Stimulated activated CD4-positive, alpha-beta T cell treated with anti-CD3 and anti-CD28 coated beads, Interleukin-4, amount 100 ng/mL, for 1 hour (primary cell): ENCODE data around the gene ACD.
A peak's percentile ranks its signal among the peaks of the same experiment; 100 is the strongest.
"Not testable (repeated sequence)": the region's sequence is repeated elsewhere in the genome, so short reads cannot be mapped to it uniquely, and the experiment has no call there.

Experiments used
- DNase-seq: peaks from one replicate; pipeline ENCODE4 v3.0.0-alpha.2; 2020

Gene ACD

DNA sequence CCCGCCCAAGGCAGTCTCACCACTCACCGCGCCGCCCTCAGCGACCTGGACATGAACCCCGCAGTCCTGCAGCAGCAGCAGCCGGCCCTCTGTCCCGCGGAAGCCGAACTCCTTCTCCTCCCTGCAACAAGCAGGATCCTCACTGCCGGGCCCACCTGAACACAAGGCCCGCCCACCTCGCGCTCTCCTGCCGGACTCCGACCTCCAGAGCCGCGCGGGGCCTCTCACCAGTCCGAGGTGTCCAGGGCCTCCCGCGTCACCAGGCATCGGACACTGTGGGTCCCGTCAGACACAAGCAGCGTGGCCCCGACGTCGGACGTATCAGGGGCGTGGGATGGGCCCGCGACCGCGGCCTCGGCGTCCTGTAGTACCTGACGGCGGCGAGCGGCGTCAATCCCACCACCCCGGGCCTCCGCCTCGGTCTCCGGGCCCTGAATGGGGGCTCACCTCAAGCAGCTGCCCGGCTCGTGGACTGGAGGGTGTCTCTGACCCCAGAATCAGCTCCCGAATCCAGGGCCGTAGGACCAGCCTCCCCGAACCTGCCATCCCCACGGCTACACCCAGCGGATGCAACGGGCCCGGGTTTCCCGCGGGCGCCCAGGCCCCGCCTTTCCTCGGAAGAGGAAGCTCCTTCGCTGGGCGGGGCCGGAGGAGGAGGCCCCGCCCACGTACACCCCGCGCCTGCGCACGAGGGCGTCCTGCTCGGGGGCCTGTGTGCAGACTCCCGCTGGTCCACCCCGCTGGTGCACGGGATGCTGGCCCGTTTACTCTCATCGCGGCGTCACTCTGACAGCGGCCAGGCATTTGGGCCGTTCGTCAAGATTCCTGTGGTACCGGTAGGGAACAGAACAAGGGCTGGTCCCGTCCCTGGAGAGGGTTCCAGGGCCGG, at the start of gene ACD:
TSS of gene ACD (minus strand) at position 586 of the 889 bp plus-strand sequence. CDS start at position 546, 40 bp downstream.
- DNase-seq: peak; percentile 95

DNA sequence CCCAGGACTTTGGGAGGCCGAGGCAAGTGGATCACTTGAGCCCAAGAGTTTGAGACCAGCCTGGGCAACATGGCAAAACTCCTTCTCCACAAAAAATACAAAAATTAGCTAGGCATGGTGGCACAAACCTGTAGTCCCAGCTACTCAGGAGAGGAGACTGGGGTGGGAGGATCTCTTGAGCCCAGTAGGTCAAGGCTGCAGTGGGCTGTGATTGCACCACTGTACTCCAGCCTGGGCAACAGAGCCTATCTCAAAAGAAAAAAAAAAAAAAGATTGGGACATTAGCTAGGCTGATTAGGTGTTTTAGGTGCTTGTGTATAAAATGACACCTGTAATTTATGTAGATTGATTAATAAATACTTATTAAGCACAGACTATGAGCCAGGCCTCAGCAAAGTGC, 49.0 kb upstream of the ACD start:
- DNase-seq: no peak

DNA sequence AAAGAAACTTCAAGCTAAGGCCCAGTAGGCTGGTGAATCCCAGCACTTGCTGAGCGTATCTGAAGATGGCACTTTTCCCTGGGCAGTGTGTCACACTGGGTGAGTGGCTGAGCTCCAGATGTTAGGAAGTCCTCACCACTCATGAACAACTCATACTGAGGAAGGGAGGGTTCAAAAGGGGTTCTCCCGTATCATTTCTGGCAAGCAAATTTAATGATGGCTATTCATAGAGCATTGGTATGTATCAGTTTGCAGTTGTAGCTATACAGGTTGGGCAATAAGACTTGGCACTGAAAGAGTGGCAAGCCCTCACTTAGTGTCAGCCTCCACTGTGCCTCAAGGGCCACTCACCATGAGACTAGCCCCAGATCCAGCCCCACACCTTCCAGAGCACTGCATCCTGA, 48.3 kb upstream of the ACD start:
- no peak for DNase-seq

DNA sequence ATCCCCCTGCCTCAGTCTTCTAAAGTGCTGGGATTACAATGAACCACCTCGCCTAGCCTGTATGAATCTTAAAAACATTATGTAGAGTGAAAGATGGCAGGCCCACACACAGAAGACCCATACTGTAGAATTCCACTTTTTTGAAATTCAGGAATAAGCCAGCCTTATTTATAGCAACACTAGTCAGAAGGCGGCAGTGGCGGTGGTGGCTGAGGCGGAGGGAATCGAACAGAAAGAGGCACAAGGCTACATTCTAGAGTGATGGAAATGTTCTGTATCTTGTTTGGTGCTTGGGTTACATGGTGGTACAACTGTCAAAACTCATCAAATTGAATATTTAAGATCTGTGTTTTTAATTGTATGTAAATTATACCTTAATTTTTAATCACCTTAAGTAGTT, 47.7 kb upstream of the ACD start:
- DNase-seq: no peak

DNA sequence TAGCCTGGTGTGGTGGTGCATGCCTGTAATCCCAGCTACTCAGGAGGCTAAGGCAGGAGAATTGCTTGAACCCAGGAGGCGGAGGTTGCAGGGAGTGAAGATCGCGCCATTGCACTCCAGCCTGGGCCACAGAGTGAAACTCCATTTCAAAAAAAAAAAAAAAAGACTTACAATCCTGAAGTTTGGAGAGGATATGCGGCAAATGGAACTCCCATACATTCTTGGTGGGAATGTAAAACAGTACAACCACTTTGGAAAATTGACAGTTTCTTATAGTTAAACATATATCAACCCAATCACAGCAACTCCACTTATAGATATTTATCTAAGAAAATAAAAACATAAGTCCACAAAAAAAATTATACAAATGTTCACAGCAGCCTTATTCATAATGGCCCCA, 47.1 kb upstream of the ACD start:
- no peak for DNase-seq

DNA sequence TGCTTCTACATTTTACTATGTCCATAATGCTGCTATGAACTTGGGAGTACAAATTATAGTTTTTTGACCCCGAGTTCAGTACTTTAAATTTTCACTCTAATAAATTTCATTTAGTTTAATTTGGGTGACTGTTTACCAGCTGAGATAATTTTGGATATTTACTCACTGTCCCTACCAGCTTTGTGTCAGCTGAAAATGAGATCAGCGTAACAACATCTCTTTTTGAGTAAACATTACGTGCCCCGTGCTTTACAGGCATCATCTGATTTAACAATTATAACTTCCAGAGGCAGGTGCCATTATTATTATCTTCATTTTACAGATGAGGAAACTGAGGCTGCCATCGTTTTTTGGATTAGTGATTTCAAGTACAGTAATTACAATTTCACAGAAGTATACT, 44.0 kb upstream of the ACD start:
- no peak for DNase-seq

DNA sequence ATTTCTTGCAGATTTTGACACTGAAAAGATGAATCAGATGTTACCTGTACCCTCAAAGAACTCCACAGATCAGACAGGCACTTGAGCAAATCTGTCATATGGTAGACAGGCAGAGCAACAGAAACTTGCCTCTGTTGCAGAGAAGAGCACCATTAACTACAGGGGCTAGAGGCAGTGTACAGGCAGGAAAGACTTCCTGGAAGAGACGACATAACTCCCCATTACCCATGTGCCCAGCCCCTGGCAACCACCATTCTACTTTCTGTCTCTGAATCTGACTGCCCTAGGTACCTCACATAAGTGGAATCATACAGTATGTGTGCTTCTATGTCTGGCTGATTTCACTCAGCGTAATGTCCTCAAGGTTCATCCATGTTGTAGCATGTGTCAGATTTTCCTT, 43.6 kb upstream of the ACD start:
- DNase-seq: no peak

DNA sequence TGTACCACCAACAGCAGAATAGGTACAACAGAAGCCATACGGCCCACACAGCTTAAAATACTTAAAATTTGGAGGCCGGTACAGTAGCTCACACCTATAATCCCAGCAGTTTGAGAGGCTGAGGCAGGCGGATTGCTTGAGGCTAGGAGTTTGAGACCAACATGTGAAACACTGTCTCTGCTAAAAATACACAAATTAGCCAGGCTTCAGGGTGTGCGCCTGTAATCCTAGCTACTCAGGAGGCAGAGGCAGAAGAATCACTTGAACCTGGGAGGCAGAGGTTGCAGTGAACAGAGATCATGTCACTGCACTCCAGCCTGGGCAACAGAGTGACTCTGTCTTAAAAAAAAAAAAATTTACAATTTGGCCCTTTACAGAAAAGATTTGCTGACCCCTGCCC, 42.1 kb upstream of the ACD start:
- no peak for DNase-seq

DNA sequence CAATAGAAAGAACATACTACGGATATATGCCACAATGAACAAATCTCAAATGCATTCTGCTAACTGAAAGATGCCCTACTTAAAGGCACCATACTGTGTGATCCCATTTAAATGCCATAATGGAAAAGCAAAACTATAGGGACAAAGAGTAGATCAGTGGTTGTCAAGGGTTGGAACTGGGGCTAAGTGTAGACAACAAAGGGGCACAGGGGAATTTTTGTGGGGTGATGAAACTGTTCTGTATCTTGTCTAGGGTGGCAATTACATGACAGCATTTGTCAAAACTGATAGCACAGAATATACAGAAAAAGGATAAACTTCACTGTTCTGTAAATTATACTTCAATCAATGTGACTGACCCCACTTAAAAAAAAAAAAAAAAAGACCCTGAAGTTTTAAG, 41.4 kb upstream of the ACD start:
- DNase-seq: no peak

DNA sequence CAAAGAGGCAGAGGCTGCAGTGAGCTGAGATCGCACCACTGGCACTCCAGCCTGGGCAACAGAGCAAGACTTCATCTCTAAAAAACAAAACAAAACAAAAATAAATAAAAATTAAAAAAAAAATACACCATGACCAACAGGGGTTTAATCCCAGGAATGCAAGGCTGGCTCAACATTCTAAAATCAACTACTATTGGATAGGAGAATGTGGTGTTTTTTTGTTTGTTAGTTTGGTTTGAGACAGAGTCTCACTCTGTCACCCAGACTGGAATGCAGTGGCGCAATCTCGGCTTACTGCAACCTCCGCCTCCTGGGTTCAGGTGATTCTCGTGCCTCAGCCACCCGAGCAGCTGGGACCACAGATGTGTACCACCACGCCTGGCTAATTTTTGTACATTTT, 39.2 kb upstream of the ACD start:
- no peak for DNase-seq

DNA sequence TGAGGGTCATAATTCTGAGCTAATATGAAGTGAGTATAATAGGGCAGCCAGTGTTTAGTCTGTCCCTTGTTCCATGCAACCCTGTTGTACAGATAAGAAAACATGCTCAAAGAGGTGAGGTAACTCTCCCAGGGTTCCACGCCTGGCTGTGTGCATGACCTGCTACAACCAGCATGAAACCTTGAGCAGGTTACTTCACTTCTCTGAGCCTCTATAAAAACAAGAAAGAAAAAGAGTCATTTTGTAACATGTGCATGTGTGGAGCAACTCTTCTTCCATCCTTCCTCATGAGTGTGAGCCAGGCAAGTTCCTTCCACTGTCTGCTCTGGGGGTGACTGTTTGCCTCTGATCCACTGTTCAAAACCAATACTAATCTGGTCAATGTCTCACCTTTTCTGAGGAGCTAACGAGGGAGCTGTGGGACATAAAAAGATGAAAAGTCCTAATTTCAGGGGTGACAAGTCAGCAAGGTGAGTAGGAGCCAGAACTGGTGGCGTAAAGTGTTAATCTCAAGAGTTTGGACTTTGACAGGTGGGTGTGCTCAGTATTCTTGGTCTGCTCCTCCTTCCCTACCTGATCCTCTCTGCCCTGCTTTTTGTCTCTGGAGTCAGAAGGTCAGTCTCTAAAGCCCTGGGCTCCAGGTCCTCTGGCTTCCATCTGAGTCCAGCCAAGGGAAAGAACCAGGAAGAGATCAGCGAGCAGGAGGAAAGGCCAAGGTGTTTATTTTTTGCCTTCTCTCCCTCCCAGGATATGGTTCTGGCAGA, 37.5 kb upstream of the ACD start:
- no peak for DNase-seq

DNA sequence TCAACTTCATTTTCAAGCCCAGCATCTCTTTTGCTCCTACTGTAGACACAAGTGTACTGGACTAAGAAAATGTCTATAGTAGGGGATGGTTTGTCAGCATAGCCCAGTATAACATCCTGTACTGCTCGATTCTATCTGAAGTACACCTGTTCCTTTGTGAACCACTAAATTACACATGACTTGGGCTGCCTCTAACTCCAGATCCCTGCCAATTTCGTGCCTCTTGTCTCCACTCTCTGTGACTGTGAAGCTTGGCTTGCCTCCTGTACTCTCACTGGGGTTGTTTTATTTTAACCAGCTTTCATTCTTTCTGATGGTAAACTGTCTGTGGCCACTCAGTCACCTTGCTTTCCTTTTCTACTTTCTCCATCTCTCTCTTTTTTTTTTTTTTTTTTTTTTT, 34.6 kb upstream of the ACD start:
- DNase-seq: no peak

DNA sequence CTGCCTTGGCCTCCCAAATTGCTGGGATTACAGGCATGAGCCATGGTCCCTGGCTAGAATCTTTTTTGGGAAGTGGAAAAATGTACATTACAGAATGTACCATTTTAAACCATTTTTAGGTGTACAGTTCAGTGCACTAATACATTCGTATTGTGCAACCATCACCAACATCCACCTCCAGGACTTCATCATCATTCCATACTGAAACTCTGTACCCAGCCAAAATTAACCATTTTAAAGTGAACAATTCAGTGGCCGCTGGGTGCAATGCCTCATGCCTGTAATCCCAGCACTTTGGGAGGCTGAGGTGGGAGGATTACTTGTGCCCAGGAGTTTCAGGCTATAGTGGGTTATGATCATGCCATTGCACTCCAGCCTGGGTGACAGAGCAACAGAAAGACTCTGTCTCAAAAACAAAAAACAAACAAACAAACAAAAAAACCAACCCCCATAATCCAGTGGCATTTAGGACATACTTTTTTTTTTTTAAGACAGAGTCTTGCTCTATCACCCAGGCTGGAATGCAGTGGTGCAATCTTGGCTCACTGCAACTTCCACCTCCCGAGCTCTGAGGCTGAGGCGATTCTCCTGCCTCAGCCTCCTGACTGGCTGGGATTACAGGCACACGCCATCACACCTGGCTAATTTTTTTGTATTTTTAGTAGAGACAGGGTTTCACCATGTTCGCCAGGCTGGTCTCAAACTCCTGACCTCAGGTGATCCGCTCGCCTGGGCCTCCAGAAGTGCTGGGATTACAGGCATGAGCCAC, 33.6 kb upstream of the ACD start:
- DNase-seq: not testable (repeated sequence)

DNA sequence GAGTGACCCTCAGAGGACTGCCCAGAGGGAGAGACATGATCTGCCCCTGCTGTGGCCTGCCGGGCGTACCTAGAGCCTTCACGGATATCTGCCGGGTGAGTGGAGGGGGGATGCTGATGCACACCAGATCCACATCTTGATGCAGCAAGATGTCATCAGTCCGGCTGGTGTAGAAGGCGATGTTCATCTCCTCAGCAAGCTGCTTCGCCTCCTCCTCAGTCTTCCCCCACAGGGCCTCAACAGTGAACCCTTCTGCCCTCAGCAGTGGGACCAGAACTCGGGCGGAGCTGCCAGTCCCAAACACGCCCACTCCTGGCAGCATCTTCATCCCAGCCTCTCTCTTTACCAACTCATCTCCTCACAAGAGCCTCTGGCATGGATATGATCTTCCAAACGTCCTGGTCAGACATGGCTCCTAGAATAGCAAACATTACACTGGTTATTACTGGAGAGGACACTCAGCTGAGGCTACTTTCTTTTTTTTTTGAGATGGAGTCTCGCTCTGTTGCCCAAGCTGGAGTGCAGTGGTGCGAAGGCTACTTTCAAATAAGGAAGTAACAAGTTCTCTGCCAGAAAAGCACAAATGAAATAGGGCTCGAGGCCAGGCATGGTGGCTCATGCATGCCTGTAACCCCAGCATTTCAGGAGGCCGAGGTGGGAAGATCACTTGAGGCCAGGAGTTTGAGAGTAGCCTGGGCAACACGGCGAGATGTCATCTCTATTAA, 25.5 kb upstream of the ACD start:
- no peak for DNase-seq

DNA sequence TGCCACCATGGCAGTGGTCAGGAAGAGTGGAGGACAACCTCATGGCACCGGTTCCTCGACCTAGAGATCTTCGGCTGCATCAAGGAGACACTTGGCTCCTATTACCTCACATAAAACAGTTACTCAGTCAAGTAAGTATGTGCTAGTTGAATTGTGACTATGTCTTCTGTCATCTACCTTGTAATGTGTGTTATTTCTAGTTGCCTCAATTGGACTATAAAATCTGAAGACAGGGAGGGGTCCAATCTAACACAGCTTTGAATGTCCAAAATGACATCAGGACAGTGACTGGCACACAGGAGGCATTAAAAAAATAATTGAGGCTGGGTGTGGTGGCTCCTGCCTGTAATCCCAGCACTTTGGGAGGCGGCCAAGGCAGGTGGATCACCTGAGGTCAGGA, 23.7 kb upstream of the ACD start:
- DNase-seq: no peak

DNA sequence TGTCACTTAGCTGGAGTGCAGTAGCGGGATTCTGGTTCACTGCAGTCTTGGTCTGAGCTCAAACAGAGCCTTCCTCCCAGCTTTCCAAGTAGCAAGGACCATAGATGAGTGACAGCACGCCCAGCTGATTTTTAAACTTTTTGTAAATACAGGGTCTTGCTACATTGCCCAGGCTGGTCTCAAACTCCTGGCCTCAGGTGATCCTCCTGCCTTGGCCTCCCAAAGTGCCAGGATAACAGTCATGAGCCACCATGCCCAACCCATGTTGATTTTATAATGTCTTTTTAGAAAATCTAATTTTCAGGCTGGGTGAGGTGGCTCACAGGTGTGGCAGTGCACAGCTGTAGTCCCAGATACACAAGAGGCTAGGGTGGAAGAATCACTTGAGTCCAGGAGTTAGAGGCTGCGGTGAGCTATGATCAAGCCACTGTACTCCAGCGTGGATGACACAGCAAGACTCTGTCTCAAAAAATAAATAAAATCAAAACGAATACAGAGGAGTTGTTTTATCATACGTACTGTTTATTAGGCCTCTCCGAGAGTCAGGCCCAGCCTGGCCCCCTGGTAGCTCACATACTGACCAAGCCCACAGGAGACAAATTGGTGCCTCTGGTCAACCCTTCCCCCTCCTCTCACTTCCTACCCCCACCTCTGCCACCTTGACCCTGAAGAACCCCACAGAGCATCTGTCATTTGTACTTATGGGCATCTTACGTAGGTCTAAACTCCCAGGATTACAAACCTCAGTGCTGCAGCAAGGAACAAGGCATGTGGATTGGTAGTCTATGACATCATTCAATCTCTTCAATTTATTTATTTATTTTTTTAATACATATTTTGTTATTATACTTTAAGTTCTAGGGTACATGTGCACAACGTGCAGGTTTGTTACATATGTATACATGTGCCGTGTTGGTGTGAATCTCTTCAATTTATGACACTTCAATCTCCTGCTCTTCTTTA, 20.2 kb upstream of the ACD start:
- DNase-seq: no peak

DNA sequence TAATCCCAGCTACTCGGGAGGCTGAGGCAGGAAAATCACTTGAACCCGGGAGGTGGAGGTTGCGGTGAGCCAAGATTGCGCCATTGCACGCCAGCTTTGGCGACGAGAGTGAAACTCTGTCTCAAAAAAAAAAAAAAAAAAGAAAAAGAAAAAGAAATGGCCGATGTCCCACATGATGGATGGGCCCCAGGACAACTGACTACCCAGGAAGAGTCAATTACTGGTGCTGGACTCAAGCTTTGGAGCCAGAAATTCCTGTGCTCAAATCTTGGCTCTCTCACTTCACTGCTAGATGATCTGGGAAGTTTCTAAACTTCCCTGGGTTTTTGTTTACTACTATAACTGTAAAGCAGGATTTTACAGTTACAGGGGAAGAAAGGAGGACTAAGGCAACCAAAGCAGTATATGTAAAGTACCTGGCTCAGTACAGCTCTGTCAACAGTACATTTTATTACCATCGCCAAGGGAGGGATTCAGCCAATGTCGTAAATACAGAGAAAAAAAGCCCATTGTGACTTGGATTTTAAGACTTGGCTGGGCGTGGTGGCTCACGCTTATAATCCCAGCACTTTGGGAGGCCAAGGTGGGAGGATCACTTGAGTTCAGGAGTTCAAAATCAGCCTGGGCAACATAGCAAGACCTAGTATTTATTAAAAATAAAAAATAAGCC, 18.4 kb upstream of the ACD start:
- no peak for DNase-seq

DNA sequence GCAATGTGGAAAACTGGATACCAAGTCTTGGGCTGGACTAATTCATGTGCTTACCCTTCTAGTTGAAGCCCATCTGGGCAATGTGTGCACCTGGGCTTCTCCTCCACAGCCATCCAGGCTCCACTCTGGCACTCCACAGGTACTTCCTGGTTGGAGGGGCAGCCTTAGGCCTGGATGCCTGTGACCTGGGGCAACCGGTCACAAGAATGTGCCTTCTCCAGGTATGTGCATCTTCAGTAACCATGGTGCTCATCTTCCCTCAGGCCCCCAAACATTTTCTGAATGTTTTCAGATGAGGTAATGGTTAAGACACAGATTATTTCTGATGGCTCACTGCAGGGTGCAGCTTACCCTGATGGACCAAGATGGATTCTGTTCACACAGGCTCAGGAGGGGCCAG, 17.7 kb upstream of the ACD start:
- no peak for DNase-seq

DNA sequence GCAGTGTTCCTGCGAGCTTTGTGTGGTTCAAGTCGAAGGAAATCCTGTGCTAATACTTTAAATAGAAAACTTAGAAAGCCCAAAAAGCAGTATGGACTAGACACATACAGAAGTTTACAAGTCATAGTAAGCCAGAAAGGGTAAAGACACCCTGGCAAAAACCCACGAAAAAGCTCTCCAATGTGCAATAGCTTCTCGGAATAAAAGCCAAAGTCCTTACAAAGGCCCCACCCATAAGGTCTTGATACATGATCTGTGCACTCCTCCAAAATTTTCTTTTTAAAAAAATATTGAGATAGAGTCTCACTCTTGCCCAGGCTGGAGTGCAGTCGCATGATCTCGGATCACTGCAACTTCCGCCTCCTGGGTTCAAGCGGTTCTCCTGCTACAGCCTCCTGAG, 16.9 kb upstream of the ACD start:
- DNase-seq: no peak

DNA sequence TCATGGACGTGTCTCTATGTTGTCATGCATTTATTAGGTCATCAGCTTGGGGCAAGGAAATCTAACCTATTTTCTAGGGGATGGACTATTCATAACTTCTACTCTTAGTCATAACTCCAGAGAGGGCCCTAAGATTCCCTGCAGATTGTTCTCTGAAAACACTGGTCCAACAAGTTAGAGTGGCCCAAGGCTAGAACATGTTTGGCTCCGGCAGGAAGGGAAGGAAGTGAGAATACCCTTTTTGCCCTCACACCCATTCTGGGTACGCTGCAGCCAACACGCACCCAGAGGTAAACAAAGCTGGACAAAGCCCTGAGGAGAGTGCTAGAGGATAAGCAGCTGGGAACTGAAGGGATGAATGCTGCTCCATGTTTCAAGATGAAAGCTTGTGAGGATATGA, 16.5 kb upstream of the ACD start:
- no peak for DNase-seq

DNA sequence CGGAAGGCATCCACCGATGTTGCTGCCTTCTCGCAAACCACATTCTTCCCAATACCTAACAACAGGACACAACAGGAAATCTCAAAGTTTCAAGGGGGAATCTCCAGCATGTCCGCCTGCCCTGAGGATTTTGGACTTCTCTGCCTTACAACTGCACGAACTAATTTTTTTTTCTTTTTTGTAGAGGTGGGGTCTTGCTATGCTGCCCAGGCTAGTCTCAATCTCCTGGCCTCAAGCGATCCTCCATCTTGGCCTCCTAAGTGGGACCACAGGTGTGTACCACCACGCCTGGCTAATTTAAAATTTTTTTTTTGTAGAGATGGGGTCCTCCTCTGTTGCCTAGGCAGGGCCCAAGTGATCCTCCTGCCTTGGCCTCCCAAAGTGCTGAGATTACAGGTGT, 15.9 kb upstream of the ACD start:
- DNase-seq: no peak
